22Rv1 (cell line): Measurements from ENCODE around the gene C11orf91.

Experiments used
- H3K27ac ChIP-seq: fragments of 450-650 bp; 2 replicates; pipeline ENCODE4 v1.5.1; 2017
- CTCF ChIP-seq: fragments of 450-650 bp; IDR thresholded peaks from 2 replicates; pipeline ENCODE4 v1.5.1; 2017; ENCODE audit warnings: mild to moderate bottlenecking
- ZFX ChIP-seq: fragments of 450-650 bp; IDR thresholded peaks from 2 replicates; pipeline ENCODE4 v1.6.1; 2017; ENCODE audit warnings: antibody characterized with exemption, borderline replicate concordance

C11orf91 gene, protein sequence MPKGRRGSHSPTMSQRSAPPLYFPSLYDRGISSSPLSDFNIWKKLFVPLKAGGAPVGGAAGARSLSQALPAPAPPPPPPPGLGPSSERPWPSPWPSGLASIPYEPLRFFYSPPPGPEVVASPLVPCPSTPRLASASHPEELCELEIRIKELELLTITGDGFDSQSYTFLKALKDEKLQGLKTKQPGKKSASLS

DNA sequence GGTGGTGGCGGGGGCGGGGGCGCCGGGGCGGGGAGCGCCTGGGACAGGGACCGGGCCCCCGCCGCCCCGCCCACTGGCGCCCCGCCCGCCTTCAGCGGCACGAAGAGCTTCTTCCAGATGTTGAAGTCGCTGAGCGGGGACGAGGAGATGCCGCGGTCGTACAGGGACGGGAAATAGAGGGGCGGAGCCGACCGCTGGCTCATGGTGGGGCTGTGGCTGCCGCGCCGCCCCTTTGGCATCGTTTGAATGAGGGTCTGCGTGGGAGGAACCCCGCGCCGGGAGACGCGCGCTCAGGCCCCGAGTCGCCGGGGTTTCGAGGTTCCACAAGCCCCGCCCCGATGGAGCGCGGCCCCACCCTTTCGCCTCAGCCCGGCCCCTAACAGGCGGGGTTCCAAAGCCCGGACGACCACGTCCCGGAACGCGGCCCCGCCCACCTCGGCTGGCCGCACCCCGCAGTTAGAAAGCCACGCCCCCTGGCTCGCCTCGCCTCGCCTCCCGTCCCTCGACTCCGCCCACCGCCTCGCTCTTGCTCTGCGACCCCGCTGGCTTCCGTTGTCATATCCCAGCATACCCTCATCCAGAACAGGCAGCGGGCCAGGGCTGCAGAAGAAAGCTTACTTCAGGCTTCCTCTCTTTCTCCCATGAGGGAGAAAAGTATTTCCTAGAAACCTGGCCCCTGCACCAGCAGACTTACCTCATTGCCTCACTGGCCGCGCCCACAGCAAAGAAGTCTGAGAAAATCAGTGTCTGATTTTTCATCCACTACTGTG is at the start of gene C11orf91:
C11orf91 (minus strand) TSS at position 325 of the 770 bp plus-strand sequence; CDS start at position 239, 86 bp downstream.
- TF ChIP-seq CTCF, result no peak
- TF ChIP-seq ZFX, result no peak
- H3K27ac ChIP-seq, result peak within 1 kb of the TSS; percentile 64

DNA sequence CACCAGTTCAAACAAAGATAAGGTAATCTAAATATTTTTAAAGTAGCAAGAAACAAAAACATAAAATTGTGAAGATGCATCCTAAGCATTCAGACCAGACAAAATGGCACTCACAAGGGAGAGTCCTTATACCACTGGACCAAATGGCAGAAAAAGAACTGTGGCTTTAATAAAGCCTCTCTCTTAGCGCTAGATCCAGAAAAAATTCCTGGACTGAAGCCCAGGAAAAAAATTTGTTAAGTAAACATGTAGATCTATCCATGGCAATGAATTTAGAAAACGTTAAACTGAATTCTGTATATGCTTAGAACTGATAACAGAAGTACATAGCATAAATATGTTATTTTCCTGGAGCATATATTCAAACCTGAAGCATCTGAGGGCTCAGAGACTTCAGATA is 47.4 kb upstream of the C11orf91 start:
- no peak overlapping the region for H3K27ac ChIP-seq
- TF ChIP-seq CTCF (no peak), ZFX (no peak)

DNA sequence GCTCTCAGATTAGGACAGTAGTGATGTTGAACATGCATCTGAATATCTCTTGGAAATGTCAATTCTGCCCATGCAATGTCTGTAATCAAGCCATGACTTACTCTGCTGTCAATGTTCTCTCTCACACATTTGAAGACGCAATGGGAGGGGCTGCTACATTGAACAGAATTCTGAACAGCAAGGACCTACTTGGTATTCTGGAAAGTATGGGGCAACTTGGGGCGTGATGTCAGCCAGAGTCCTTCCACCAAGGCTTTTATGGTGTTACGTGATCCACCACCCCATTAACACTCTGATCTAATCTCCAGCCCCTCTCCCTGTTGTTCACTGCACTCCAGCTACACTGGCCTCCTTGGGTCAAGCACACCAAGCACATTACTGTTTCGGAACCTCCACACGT is 42.7 kb upstream of the C11orf91 start:
- TF ChIP-seq ZFX (no peak), CTCF (no peak)
- no peak overlapping the region for H3K27ac ChIP-seq

DNA sequence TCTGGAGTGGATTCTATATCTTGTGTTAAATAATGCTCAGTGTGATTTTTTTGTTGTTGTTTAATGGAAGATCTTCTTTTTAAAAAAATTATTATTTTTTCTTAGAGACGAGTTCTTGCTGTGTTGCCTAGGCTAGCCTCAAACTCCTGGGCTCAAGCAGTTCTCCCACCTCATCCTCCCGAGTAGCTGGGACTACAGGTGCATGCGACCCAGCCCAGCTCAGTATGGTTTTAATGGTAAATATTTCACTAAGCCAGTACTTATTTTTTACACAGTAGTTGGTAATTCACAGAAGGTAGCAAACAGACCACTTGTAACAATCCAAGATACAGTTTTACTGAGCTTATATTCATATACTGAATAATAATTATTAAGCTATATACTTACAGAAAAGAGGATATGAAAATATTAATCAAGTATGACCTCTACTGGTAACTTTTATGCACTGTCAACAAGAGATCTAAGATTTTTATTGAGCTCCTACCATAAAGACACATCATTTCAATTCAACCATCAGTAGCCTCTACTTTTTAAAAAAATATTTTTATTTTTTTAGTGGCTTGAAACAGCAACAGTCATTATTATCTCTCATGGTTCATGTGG is 41.7 kb upstream of the C11orf91 start:
- no peak overlapping the region for H3K27ac ChIP-seq
- TF ChIP-seq CTCF, result peak; percentile 69
- no peak for TF ChIP-seq ZFX

GRCh38 chr11:33741806-33742205 is 41.2 kb upstream of the C11orf91 start:
- no peak for TF ChIP-seq CTCF
- no peak for TF ChIP-seq ZFX
- H3K27ac ChIP-seq, result no peak overlapping the region

GRCh38 chr11:33737362-33737821 is 36.8 kb upstream of the C11orf91 start:
- TF ChIP-seq ZFX, result no peak
- TF ChIP-seq CTCF, result no peak
- H3K27ac ChIP-seq, result peak overlapping the region; percentile 80
